Measurements from ENCODE around the gene TGFBR3. TPM values are rescaled to one million over a fixed set of nuclear protein-coding genes. Genes with fewer than 3 reads are reported as not detected.

The TGFBR3 gene
- total RNA-seq, 1 experiment from 2014 or later, result 2.3 TPM

GRCh38 chr1:91754348-91754747 lies 131.6 kb downstream of the TGFBR3 start:
- DNase-seq, result no peak
- H3K4me3 ChIP-seq (ENCODE audit: insufficient read depth, low read depth, low read length), result no peak overlapping the region
- H3K36me3 ChIP-seq (replicated peaks; ENCODE audit: control insufficient read depth, insufficient read depth, low read length), result no peaks in the 10 kb centered on the region
- no peaks in the 10 kb centered on the region for H3K27me3 ChIP-seq (ENCODE audit: control insufficient read depth, insufficient read depth, low read length)

GRCh38 chr1:91753878-91754277 lies 132.1 kb downstream of the TGFBR3 start:
- DNase-seq, result no peak
- H3K36me3 ChIP-seq (replicated peaks; ENCODE audit: control insufficient read depth, insufficient read depth, low read length), result no peaks in the 10 kb centered on the region
- H3K27me3 ChIP-seq (ENCODE audit: control insufficient read depth, insufficient read depth, low read length), result no peaks in the 10 kb centered on the region
- H3K4me3 ChIP-seq (ENCODE audit: insufficient read depth, low read depth, low read length), result no peak overlapping the region

- H3K27me3 ChIP-seq (ENCODE audit: control insufficient read depth, insufficient read depth, low read length), result no peaks in the 10 kb centered on the region
- no peak overlapping the region for H3K4me3 ChIP-seq (ENCODE audit: insufficient read depth, low read depth, low read length)
- H3K36me3 ChIP-seq (replicated peaks; ENCODE audit: control insufficient read depth, insufficient read depth, low read length), result no peaks in the 10 kb centered on the region
- no peak for DNase-seq
Measured at GRCh38 chr1:91752324-91752723, 133.6 kb downstream of the TGFBR3 start.

DNA sequence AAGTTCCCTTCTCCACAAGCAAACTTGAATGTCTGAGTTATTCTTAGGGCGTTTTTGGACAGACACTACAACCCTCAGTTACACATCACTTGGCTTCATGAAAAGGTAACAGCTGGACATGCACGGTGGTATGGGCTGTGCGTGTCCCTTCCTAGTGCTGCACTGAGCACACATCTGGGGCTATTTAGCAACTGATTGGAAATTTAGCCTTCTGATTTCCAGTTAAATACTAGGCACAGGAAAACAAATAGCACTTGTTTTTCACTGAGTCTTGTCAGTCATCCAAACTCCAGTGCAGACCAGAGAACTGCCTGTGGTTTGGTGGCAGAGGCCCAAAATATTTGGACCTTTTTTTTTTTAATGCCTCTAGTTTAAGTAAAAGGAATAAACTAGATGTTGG lies 134.7 kb downstream of the TGFBR3 start:
- H3K27me3 ChIP-seq (ENCODE audit: control insufficient read depth, insufficient read depth, low read length), result no peaks in the 10 kb centered on the region
- no peak overlapping the region for H3K4me3 ChIP-seq (ENCODE audit: insufficient read depth, low read depth, low read length)
- DNase-seq, result no peak
- H3K36me3 ChIP-seq (replicated peaks; ENCODE audit: control insufficient read depth, insufficient read depth, low read length), result no peaks in the 10 kb centered on the region

- DNase-seq, result no peak
- H3K27me3 ChIP-seq (ENCODE audit: control insufficient read depth, insufficient read depth, low read length), result no peaks in the 10 kb centered on the region
- H3K36me3 ChIP-seq (replicated peaks; ENCODE audit: control insufficient read depth, insufficient read depth, low read length), result no peaks in the 10 kb centered on the region
- no peak overlapping the region for H3K4me3 ChIP-seq (ENCODE audit: insufficient read depth, low read depth, low read length)
Measured at GRCh38 chr1:91750398-91750996, 135.5 kb downstream of the TGFBR3 start.

DNA sequence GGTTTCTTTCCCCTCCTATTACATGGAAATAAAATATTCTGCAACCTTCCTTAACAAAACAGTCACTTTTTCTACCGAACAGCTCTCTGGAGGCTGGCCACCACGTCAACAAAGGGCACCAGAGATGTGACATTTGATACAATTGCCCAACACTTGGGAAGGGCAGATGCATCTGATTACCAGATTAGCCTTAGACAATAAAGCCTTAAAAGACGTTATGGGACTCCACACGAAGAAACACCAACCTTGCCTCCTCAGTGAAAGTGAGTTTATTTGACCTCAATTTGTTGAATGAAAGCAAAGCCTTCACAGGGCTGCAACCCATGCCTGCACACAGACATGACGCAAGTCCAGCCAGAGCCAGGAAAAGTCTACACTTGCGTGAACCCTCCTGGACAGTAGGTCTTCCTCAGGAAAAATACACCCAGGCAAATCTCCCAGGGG lies 136.1 kb downstream of the TGFBR3 start:
- H3K4me3 ChIP-seq (ENCODE audit: insufficient read depth, low read depth, low read length), result no peak overlapping the region
- H3K27me3 ChIP-seq (ENCODE audit: control insufficient read depth, insufficient read depth, low read length), result no peaks in the 10 kb centered on the region
- H3K36me3 ChIP-seq (replicated peaks; ENCODE audit: control insufficient read depth, insufficient read depth, low read length), result no peaks in the 10 kb centered on the region
- DNase-seq, result no peak

DNA sequence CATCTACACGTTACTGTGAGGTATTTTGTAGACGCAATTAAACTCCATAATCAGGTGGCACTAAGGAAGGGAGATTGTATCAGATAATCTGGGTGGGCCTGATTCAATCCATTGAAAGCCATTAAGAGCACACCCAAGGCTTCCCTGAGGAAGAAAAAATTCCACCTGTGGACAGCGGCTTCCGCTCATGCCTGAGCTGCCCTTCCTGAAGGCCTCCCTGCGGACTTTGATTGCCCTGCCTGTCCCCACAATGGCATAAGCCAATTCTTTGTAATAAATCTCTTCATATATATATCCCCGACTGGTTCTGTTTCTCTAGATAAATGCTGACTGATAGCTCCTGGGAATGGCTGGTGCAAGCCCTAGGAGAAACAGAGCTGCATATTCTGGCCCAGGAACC lies 138.3 kb downstream of the TGFBR3 start:
- no peaks in the 10 kb centered on the region for H3K36me3 ChIP-seq (replicated peaks; ENCODE audit: control insufficient read depth, insufficient read depth, low read length)
- no peak overlapping the region for H3K4me3 ChIP-seq (ENCODE audit: insufficient read depth, low read depth, low read length)
- no peaks in the 10 kb centered on the region for H3K27me3 ChIP-seq (ENCODE audit: control insufficient read depth, insufficient read depth, low read length)
- no peak for DNase-seq

GRCh38 chr1:91746728-91747338 lies 139.1 kb downstream of the TGFBR3 start:
- Histone ChIP-seq H3K4me3 (ENCODE audit: insufficient read depth, low read depth, low read length) (no peak overlapping the region), H3K36me3 (replicated peaks; ENCODE audit: control insufficient read depth, insufficient read depth, low read length) (no peaks in the 10 kb centered on the region), H3K27me3 (ENCODE audit: control insufficient read depth, insufficient read depth, low read length) (no peaks in the 10 kb centered on the region)
- DNase-seq, result no peak

DNA sequence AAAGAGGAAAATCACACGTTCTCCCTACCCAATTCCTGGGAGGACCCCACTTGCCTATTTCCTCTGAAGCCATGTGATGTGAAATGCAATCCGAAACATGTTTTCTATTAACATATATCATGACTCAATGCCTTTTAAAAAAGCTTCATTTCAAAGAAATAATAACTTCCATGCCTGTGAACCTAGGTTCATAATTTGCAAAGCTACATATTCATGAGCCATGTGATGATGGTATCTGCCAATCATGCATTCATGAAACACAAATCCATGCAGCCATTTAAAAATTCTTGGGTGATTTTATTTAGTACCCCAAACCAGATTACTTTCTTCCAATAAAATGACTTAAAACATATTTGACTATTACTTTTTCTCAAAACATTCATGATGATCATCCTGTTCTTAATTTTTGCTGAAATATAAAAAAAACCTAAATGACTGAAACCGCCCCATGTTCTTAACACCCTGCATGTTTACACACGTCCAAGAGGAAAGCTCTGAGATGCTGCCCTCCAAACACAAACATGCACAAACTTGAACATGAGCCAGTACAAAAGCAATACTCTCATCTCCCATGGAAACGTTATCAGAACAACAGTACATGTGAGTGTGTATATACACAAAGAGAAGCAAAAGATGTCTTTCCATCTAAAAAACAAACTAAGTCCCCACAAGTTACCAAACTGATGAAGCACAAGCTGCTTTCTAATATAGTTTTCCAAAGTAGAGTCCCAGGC lies 140.1 kb downstream of the TGFBR3 start:
- Histone ChIP-seq H3K27me3 (ENCODE audit: control insufficient read depth, insufficient read depth, low read length) (no peaks in the 10 kb centered on the region), H3K36me3 (replicated peaks; ENCODE audit: control insufficient read depth, insufficient read depth, low read length) (no peaks in the 10 kb centered on the region), H3K4me3 (ENCODE audit: insufficient read depth, low read depth, low read length) (no peak overlapping the region)
- DNase-seq, result no peak

DNA sequence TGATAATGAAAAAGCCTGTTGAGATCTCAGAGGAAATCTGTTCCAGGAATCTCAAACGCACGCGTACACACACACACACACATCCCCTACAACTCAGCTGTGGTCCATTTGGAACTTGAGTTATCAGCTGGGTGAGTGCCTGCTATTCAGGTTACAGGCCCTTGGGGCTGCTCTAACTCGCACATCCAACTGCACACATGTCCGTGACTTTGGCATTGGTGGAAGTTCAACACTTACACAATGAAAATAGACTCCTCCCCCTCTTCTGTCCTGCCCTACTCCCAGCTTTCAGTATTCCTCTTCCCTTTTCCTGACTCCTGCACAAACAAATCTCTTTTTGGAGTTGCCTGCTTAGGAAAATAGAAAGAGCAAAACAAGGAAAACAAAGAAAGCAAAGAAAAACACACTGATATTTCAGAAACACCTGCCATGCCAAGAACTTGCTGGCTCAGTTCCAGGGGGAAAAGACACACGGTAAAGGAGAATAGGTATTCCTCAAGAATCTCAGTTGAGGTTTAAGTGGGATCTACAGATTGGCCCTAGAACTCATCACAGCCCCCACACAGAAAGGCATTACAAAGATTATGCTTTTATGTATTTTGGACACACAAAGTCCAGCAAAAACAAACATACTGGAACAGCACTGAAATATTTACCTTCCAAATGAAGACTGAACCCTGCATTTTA lies 140.9 kb downstream of the TGFBR3 start:
- DNase-seq, result no peak
- Histone ChIP-seq H3K36me3 (replicated peaks; ENCODE audit: control insufficient read depth, insufficient read depth, low read length) (no peaks in the 10 kb centered on the region), H3K27me3 (ENCODE audit: control insufficient read depth, insufficient read depth, low read length) (no peaks in the 10 kb centered on the region), H3K4me3 (ENCODE audit: insufficient read depth, low read depth, low read length) (no peak overlapping the region)

- H3K36me3 ChIP-seq (replicated peaks; ENCODE audit: control insufficient read depth, insufficient read depth, low read length), result no peaks in the 10 kb centered on the region
- H3K27me3 ChIP-seq (ENCODE audit: control insufficient read depth, insufficient read depth, low read length), result no peaks in the 10 kb centered on the region
- DNase-seq, result no peak
- H3K4me3 ChIP-seq (ENCODE audit: insufficient read depth, low read depth, low read length), result no peak overlapping the region
Measured at GRCh38 chr1:91742848-91743292, 143.1 kb downstream of the TGFBR3 start.

GRCh38 chr1:91741906-91742305 lies 144.0 kb downstream of the TGFBR3 start:
- Histone ChIP-seq H3K36me3 (replicated peaks; ENCODE audit: control insufficient read depth, insufficient read depth, low read length) (no peaks in the 10 kb centered on the region), H3K4me3 (ENCODE audit: insufficient read depth, low read depth, low read length) (no peak overlapping the region), H3K27me3 (ENCODE audit: control insufficient read depth, insufficient read depth, low read length) (no peaks in the 10 kb centered on the region)
- DNase-seq, result no peak

DNA sequence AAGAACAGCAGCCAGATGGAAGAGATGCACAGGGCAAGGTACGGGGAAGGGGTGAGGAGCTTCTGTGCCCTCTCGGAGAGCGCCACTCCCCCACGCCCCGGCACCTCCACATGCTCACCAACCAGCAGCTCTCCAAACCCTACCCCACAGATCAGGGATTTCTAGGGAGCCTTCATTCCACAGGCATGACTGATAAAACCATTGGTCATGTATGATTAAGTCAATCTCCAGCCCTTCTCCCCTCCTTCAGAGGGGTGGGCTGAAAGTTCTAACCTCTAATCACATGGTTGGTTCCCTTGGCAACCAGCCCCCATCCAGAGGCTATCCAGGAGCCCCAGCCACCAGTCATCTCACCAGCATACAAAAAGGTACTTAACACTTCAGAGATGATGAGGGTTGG lies 144.7 kb downstream of the TGFBR3 start:
- DNase-seq, result no peak
- Histone ChIP-seq H3K27me3 (ENCODE audit: control insufficient read depth, insufficient read depth, low read length) (no peaks in the 10 kb centered on the region), H3K4me3 (ENCODE audit: insufficient read depth, low read depth, low read length) (no peak overlapping the region), H3K36me3 (replicated peaks; ENCODE audit: control insufficient read depth, insufficient read depth, low read length) (no peaks in the 10 kb centered on the region)

GRCh38 chr1:91737650-91738049 lies 148.3 kb downstream of the TGFBR3 start:
- no peak for DNase-seq
- no peaks in the 10 kb centered on the region for H3K36me3 ChIP-seq (replicated peaks; ENCODE audit: control insufficient read depth, insufficient read depth, low read length)
- H3K27me3 ChIP-seq (ENCODE audit: control insufficient read depth, insufficient read depth, low read length), result no peaks in the 10 kb centered on the region
- H3K4me3 ChIP-seq (ENCODE audit: insufficient read depth, low read depth, low read length), result no peak overlapping the region
